GM20431 (cell line): Measurements from ENCODE around the gene NMT2.

ENCODE experiments used
- in situ Hi-C: fragments of 300-500 bp; cut with MseI, MboI; formaldehyde crosslinking; loops from one replicate; pipeline ENCODE4 v1.15.0; 2020; ENCODE audit warnings: low sequenced_read_pairs; ENCODE audit not compliant: unreplicated experiment

The NMT2 gene

GRCh38 chr10:15147594-15148392 is 20.7 kb downstream of the NMT2 start:
- in situ Hi-C loops: no loop called here

GRCh38 chr10:15146366-15146765 is 22.1 kb downstream of the NMT2 start:
- in situ Hi-C loops: no loop called here

- in situ Hi-C loops: no loop called here
These were observed 23.7 kb downstream of the NMT2 start for GRCh38 chr10:15144788-15145187.

GRCh38 chr10:15141136-15142054 is 27.1 kb downstream of the NMT2 start:
- in situ Hi-C loops: no loop called here

GRCh38 chr10:15140698-15141097 is 27.8 kb downstream of the NMT2 start:
- in situ Hi-C loops: no loop called here

- in situ Hi-C loops: no loop called here
These were observed 30.9 kb downstream of the NMT2 start for GRCh38 chr10:15137636-15138035.

GRCh38 chr10:15137036-15137359 is 31.5 kb downstream of the NMT2 start:
- in situ Hi-C loops: no loop called here

- in situ Hi-C loops: no loop called here
These were observed 32.1 kb downstream of the NMT2 start for GRCh38 chr10:15136129-15137035.

- in situ Hi-C loops: no loop called here
These were observed 37.2 kb downstream of the NMT2 start for GRCh38 chr10:15131330-15131729.

GRCh38 chr10:15124908-15125307 is 43.6 kb downstream of the NMT2 start:
- in situ Hi-C loops: no loop called here

- in situ Hi-C loops: no loop called here
These were observed 44.3 kb downstream of the NMT2 start for GRCh38 chr10:15124190-15124589.

GRCh38 chr10:15123749-15124184 is 44.7 kb downstream of the NMT2 start:
- in situ Hi-C loops: no loop called here

GRCh38 chr10:15122477-15123030 is 45.9 kb downstream of the NMT2 start:
- in situ Hi-C loops: no loop called here

- in situ Hi-C loops: no loop called here
These were observed 46.8 kb downstream of the NMT2 start for GRCh38 chr10:15121707-15122106.

- in situ Hi-C loops: no loop called here
These were observed 48.0 kb downstream of the NMT2 start for GRCh38 chr10:15120523-15120922.

- in situ Hi-C loops: no loop called here
These were observed 49.9 kb downstream of the NMT2 start for GRCh38 chr10:15118615-15119014.

- in situ Hi-C loops: no loop called here
These were observed 52.3 kb downstream of the NMT2 start for GRCh38 chr10:15116225-15116624.

GRCh38 chr10:15113766-15114165 is 54.7 kb downstream of the NMT2 start:
- in situ Hi-C loops: no loop called here

GRCh38 chr10:15112657-15113056 is 55.8 kb downstream of the NMT2 start:
- in situ Hi-C loops: no loop called here
